Hematopoietic multipotent progenitor cell (in vitro differentiated cells): ENCODE measurements around the gene FMNL2. TPM values are rescaled to one million over a fixed set of nuclear protein-coding genes. Genes with fewer than 3 reads are reported as not detected.

Experiments
- DNase-seq, 3 donors: peaks; one replicate each; pipeline ENCODE4 v3.0.0-alpha.2; 2011 to 2015; ENCODE audit warnings: low read depth in 2 of 3, low spot score in 2 of 3
- total RNA-seq: library from RNA; depleted of rRNA; stranded (reverse); fragments of >200 nt; gene quantifications from one replicate; pipeline ENCODE4 v1.2.3, GENCODE V29; 2012

Gene FMNL2
- total RNA-seq, 1 donor: 0.54 TPM

- DNase-seq: no peak
Observed at GRCh38 chr2:152337511-152337903, 2.5 kb downstream of the FMNL2 start.

DNA sequence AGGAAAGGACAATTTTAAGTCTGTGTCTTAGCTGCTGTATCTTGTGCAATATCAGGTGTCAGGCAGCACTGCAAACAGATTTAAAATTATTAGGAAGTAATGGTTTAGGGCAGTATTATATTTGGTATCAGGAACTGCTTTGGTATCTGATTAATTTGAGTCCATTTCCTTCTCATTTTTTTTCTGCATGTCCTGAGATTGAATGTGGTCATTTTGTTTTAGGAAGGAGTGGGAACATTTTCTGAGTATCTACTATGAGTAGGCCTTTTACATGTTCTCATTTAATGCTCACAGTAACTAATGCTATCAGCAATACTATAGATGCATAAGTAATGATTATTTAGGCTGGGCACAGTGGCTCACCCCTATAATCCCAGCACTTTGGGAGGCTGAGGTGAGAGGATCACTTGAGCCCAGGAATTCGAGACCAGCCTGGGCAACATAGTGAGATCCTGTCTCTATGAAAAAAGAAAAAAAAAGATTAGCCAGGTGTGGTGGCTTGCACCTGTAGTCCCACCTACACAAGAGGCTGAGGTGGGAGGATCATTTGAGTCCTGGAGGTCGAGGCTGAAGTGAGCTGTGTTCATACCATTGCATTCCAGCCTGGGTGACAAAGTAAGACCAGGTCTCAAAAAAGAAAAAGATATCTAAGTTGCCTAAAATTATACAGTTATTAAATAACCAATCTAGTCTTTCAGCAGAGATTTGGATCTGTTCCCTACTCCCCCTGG is 4.7 kb downstream of the FMNL2 start:
- DNase-seq: no peak

DNA sequence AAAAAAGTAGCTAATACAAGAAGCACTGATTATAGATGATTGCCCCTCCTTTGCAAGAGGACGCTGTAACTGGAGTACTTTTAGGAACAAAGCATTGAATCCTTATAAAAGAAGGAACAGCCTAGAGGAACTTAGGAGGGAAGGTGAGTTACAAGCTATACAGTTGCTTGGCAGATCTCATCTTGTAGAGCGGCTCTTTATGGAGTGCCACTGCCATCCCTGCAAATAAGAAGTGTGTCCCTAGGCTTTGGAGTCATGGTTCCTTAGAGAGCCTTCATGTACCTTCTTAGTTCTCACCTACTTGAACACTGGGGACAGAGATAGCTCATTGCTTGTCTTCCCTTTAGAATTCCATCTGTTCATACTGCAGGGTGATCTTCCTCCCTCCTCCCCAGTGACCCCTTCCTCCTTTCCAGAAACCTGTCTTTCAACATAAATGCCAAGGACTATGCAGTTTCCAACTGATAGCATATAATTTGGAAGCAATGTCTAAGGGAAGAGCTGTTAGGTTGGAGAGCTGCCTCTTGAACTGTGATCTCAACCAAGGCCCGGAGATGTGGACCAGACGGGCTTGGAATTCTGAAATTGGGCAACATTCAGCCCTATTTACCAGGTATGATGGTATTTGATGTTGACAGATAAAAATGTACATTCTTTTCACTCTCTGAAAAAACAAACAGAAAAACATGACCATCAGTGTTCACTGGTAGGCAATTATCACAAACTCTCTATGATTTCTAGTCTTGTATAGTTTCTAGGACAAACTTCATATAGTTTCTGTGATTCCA is 7.5 kb downstream of the FMNL2 start:
- DNase-seq: no peak

DNA sequence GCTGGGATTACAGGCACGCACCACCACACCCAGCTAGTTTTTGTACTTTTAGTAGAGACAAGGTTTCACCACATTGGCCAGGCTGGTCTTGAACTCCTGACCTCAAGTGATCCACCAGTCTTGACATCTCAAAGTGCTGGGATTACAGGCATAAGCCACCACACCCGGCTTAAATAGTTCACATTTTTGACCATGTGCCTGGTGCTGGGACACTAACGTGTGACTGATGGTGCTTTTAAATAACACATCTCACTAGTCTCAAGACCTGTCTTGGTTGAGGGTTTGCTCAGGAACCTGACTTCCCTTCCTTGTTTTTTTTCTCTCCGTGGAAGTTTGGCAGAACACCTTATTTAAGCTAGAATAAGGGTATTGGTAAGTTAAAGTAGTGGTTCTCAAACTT is 8.5 kb downstream of the FMNL2 start:
- no peak for DNase-seq

GRCh38 chr2:152344579-152345195 is 9.7 kb downstream of the FMNL2 start:
- DNase-seq: no peak

- no peak for DNase-seq
Observed at GRCh38 chr2:152347076-152347475, 12.1 kb downstream of the FMNL2 start.

DNA sequence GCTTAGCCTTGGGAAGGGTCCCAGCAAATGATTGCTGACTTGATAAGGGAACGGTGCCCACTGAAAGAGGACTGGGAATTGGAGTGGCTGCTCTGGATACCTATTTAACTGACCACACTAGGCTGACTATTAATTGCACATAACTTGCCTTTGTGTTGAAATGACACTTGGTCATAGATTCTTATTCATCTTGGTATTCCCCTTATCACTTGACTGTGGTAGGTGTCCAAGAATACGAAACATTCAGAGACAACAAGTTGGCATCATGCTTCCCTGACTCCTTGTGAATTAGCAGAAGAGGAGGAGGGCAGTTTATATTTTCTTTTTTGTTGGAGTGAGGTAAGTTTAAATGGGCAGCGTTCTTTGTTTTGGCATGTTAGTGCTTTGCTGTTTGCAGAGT is 13.4 kb downstream of the FMNL2 start:
- DNase-seq: no peak

DNA sequence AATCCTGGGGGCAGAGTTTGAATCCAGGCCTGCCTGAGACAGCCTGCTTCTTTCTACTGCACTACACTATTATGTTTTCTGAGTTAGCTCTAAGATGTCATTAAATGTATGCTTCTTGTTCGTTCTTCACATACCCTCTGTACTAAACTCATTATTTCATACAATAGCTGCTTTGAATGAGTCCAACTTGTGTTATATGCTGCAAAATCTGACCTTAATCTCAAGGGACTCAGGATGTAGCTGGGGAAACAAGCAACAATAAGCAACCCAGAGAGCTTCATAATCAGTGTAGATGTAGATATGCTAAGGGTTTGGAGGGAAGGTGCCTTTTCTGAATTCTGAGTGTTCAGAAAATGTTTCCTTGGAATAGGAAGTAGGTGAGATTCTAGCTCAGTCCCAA is 14.4 kb downstream of the FMNL2 start:
- DNase-seq: no peak

DNA sequence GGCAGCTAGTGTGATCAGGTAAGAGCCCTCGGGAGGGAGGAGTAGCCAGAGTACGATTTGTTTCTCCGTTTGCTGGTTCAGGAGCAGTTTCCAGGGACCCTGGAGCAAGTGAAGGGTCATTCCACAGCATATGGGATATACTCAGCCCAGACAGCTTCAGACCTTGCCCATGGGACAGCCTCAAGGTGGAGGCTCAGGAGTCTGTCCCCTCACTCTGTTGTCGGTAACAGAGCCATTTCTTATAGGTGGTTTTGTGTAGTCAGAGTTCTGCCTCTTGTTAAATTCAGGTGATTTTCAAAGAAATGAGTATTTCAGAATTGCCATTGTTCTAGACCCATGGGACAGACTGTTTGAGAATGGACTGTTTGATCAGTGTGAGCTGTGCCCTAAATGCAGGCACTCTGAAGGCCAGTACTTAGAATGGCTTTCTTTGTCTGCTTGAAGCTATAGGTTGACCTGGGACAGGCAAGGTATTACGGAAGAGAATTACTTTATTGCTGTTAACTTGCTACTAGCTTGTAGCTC is 15.2 kb downstream of the FMNL2 start:
- no peak for DNase-seq

- DNase-seq: no peak
Observed at GRCh38 chr2:152352616-152353015, 17.6 kb downstream of the FMNL2 start.

DNA sequence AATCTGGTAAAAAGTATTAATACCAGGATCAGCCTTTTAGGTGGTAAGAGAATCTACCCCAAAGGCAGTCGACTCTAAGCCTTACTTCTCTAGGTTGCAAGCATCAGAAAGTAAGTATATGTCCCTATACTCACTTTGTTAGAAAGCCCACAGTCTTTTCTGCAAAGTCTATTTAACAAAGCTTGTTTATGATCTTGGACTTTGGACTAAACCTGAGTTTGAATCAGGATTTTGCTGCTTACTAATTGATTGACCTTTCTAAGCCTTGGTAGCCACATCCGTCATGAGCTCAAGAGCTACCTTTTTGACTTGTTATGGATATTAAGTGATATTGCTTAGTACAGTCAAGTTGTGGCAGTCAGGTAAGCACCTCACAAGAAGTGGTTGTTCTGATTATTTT is 18.4 kb downstream of the FMNL2 start:
- DNase-seq: no peak

DNA sequence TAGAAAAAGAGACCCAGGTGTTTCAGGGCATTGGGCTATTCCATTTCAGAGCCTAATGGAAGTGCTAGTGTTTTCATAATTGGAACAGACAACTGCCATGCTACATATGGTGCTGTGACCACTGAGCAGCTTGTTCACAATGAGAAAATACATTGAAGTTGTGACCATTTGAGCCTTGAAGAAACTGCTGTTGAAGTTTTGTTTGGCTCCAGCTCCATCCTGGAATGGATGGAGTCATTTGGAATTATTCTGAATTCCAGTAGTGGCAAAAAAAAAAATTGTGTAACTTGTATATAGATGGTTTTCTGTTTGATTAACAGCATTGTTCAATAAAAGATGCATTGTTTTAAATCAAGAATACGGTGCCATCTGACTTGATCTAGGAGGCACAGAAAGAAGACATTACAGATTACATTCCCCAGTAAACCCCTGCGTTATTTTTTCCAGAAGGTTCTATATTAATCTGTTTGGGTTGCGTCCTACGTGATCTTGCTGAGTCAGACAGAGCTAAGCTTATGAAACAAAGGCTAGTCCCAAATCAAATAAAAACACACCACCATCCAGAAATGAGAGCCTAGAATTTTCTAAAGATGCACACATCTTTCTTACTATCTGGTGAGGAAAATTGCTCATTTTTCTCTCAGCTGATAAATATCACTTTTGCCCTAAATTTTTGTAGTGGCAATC is 19.2 kb downstream of the FMNL2 start:
- no peak for DNase-seq

DNA sequence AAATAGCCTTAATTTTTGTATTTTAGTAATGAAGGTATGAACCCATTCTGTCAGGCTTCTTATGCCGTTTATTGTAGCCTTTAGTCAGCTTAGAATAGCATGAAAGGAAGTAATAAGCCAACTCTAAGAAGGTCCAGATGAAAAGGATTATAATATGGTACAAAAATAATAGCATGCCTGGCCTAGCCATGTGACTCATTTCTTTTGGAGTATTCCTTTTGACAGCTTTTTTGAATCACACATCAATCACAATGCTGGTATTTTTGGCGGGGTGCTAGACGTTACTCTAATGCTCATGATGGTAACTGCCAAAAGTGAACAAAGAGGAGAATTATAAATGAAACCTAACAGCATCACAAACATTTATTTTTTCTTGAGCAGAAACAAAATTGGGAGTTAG is 19.9 kb downstream of the FMNL2 start:
- no peak for DNase-seq

GRCh38 chr2:152355409-152355831 is 20.4 kb downstream of the FMNL2 start:
- DNase-seq: no peak

- no peak for DNase-seq
Observed at GRCh38 chr2:152359573-152360363, 24.8 kb downstream of the FMNL2 start.

DNA sequence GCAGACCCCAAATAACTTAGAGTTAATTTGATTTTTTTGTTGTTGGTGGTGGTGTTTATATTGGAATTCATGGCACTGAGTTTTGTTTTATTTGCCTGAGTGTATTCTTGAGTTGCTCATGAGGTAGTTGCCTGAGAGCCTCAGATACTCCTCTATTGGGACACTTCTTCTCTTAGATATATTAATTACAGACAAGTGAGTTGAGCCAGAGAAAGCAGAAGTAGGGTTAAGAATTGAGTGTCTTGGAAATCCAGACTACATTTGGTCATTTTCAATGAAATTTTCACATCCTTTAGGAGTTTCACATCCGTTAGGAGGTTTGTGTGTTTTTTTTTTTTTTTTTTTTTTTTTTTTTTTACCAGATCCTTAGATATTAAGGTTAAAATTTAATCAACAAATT is 29.0 kb downstream of the FMNL2 start:
- no peak for DNase-seq

DNA sequence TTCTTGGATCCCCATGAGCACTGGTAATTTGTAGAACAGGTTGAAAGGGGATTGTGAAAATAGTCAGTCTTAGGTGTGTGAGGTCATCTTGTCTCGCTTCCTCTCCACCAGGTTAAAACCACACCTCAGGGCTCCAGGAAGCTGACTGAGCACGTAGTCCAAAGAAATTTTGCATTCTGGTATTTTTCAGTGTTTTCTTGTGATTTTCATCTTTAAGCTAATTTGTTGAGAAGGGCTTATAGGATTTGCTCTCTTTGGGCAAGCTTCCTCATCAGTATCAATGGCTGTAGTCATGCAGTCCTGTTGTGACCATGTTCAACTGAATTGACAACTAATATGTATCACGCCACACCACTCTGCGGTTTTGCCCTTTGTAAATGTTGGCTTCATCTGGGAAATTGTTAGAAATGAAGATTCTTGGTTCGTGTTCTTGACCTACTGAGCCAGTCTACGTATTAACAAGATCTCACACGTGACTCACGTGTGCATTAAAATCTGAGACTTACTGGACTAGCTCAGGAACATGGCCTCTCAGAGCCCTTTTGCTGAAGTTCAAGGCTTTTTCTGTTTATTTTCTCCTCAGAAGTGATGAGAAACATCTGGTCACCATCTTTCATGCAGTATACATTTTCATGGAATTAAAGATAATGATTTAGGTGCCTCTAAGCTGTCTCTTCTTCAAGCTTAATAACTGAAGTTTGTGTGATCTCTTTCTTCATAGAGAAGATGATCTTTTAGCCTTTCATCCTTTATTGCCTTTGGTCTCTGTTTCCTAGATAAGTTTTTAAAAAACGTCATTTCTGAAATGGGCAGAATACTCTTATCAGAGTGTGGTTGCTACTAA is 32.8 kb downstream of the FMNL2 start:
- DNase-seq: no peak

GRCh38 chr2:152369176-152369860 is 34.3 kb downstream of the FMNL2 start:
- no peak for DNase-seq

DNA sequence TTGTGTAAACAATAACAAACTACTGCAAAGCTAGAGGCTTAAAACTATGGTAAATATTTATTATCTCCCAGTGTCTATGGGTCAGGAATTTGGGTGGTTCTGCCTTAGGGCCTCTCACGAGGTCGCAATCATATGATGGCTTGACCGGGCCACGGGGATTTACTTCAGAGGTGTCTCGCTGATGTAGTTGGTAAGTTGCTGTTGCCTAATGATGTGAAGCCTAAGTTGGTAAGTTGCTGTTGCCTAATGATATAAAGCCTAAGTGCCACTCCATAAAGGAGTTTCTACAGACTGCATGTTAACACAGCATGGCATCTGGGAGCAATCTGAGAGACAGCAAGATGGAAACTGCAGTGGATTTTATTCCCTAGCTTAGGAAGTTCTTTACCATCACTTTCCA is 35.8 kb downstream of the FMNL2 start:
- DNase-seq: no peak
